Measurements from ENCODE around the gene TTBK1. TPM values are rescaled to one million over a fixed set of nuclear protein-coding genes. Genes with fewer than 3 reads are reported as not detected.

TTBK1 gene
- total and polyA plus RNA-seq, 2 donors (not counting 1 experiment from before 2014, with no cell fraction given): 0.07 TPM; not detected in 1

DNA sequence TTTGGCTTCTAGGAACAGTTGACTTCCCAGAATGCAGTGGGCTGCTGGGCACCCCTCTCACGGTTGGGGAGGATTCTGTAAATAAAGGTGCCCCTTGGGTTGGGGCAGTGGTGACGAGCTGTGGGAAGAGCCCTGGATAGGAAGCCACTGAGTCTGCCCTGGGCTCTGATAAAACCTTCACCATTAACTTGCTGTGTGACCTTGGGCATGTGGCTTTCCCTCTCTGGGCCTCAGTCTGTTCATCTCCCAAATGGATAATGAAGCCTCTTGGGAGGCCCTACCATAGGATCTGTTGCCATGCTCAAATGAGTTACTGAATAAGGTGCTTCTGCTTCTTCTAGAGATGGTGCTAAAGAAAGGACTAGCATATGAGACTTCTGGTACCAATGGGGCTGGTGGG lies 61.6 kb downstream of the TTBK1 start:
- H3K27ac ChIP-seq (ENCODE audit: low read length in 2 of 2): no peak overlapping the region
- H3K4me1 Mint-ChIP-seq: peaks cover 20% of the 10 kb centered on the region
- no peaks in the 10 kb centered on the region for H3K9me3 ChIP-seq (ENCODE audit: control extremely low read depth in 1 of 3, control insufficient read depth in 2 of 3, insufficient read depth in 1 of 3, low read length in 2 of 3)
- DNase-seq (no peak), ATAC-seq (ENCODE audit: low read depth) (no peak)
- no peaks in the 10 kb centered on the region for H3K27me3 ChIP-seq (replicated peaks in 1 of 4; ENCODE audit: control extremely low read depth in 1 of 4, control insufficient read depth in 3 of 4, insufficient read depth in 4 of 4, low read length in 3 of 4)
- intact Hi-C loops (cut with micrococcal nuclease): no loop called here
- TF ChIP-seq, protein P1, sequence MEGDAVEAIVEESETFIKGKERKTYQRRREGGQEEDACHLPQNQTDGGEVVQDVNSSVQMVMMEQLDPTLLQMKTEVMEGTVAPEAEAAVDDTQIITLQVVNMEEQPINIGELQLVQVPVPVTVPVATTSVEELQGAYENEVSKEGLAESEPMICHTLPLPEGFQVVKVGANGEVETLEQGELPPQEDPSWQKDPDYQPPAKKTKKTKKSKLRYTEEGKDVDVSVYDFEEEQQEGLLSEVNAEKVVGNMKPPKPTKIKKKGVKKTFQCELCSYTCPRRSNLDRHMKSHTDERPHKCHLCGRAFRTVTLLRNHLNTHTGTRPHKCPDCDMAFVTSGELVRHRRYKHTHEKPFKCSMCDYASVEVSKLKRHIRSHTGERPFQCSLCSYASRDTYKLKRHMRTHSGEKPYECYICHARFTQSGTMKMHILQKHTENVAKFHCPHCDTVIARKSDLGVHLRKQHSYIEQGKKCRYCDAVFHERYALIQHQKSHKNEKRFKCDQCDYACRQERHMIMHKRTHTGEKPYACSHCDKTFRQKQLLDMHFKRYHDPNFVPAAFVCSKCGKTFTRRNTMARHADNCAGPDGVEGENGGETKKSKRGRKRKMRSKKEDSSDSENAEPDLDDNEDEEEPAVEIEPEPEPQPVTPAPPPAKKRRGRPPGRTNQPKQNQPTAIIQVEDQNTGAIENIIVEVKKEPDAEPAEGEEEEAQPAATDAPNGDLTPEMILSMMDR (IDR thresholded peaks at IDR 0.05): no peak
- TF ChIP-seq EZH2 (IDR thresholded peaks at IDR 0.05; ENCODE audit: borderline replicate concordance, insufficient read depth, low read depth, low read length, poor library complexity, severe bottlenecking): no peak
- no peak overlapping the region for H2AFZ ChIP-seq (ENCODE audit: insufficient read depth, low read depth, low read length, poor library complexity, severe bottlenecking)
- no peak overlapping the region for H3K4me3 ChIP-seq (ENCODE audit: control extremely low read depth in 1 of 5, extremely low read depth in 1 of 5, insufficient read depth in 1 of 5, low read depth in 2 of 5, low read length in 4 of 5)
- ChIA-PET POLR2A (no interaction called here), CTCF (interaction anchor here (1.1 kb wide), 1 partner anchor 71 kb away, joined by 3 read pairs; no protein-coding TSS in a partner anchor)
- H3K9me3 Mint-ChIP-seq (ENCODE audit: insufficient read depth): no peaks in the 10 kb centered on the region
- H3K9ac ChIP-seq (ENCODE audit: low read length): no peak overlapping the region
- H3K4me1 ChIP-seq (ENCODE audit: control insufficient read depth in 2 of 2, insufficient read depth in 2 of 2, low read length in 2 of 2): peaks cover 15 to 20% of the 10 kb centered on the region in 2 donors
- peaks cover 8% of the 10 kb centered on the region for H4K20me1 ChIP-seq (ENCODE audit: control insufficient read depth, insufficient read depth, low read length, poor library complexity, severe bottlenecking)
- H3K36me3 ChIP-seq (replicated peaks in 1 of 2; ENCODE audit: control extremely low read depth in 1 of 2, control insufficient read depth in 1 of 2, extremely low read depth in 1 of 2, insufficient read depth in 2 of 2, low read length in 1 of 2): peaks cover 0 to 2% of the 10 kb centered on the region in 2 experiments
- no peak overlapping the region for H3K27ac Mint-ChIP-seq
- WGBS (ENCODE audit: insufficient coverage): 100% methylated on average over 2 of the region's 2 CpGs
- H3K27me3 Mint-ChIP-seq: no peaks in the 10 kb centered on the region
- peaks cover 9% of the 10 kb centered on the region for H3K79me2 ChIP-seq (ENCODE audit: control insufficient read depth, insufficient read depth, low read length)
- H3K4me3 Mint-ChIP-seq: no peak overlapping the region
- no peak overlapping the region for H3K4me2 ChIP-seq (replicated peaks; ENCODE audit: low read depth, low read length, poor library complexity, severe bottlenecking)

DNA sequence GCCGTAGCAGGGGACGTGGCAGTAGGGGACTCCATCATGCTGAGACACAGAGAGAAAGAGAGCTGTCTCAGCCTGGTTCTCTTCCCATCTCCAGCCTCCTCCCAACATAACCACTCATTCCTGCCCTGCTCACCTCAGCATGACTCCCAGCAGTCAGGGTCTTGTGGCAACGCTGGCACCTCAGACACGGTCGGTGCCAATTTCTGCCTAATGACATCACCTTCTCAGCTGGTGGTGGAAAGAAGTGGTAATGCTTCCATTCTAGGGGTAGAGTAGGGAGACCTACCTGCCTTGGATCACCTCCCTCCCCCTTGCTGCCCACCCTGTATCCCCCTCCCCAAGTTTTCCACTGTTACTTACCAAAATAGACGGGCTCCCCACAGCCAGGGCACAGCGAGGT lies 62.8 kb downstream of the TTBK1 start:
- peaks cover 28% of the 10 kb centered on the region for H3K4me1 Mint-ChIP-seq
- Histone ChIP-seq H3K36me3 (replicated peaks in 1 of 2; ENCODE audit: control extremely low read depth in 1 of 2, control insufficient read depth in 1 of 2, extremely low read depth in 1 of 2, insufficient read depth in 2 of 2, low read length in 1 of 2) (peaks cover 0 to 2% of the 10 kb centered on the region in 2 experiments), H3K4me3 (ENCODE audit: control extremely low read depth in 1 of 5, extremely low read depth in 1 of 5, insufficient read depth in 1 of 5, low read depth in 2 of 5, low read length in 4 of 5) (no peak overlapping the region), H3K9me3 (ENCODE audit: control extremely low read depth in 1 of 3, control insufficient read depth in 2 of 3, insufficient read depth in 1 of 3, low read length in 2 of 3) (no peaks in the 10 kb centered on the region), H3K27me3 (replicated peaks in 1 of 4; ENCODE audit: control extremely low read depth in 1 of 4, control insufficient read depth in 3 of 4, insufficient read depth in 4 of 4, low read length in 3 of 4) (no peaks in the 10 kb centered on the region), H3K9ac (ENCODE audit: low read length) (no peak overlapping the region), H3K27ac (ENCODE audit: low read length in 2 of 2) (no peak overlapping the region), H3K4me2 (replicated peaks; ENCODE audit: low read depth, low read length, poor library complexity, severe bottlenecking) (no peak overlapping the region), H3K4me1 (ENCODE audit: control insufficient read depth in 2 of 2, insufficient read depth in 2 of 2, low read length in 2 of 2) (peaks cover 20 to 24% of the 10 kb centered on the region in 2 donors), H2AFZ (ENCODE audit: insufficient read depth, low read depth, low read length, poor library complexity, severe bottlenecking) (no peak overlapping the region), H4K20me1 (ENCODE audit: control insufficient read depth, insufficient read depth, low read length, poor library complexity, severe bottlenecking) (peaks cover 8% of the 10 kb centered on the region), H3K79me2 (ENCODE audit: control insufficient read depth, insufficient read depth, low read length) (peaks cover 9% of the 10 kb centered on the region)
- DNase-seq: no peak
- H3K4me3 Mint-ChIP-seq: no peak overlapping the region
- TF ChIP-seq EZH2 (IDR thresholded peaks at IDR 0.05; ENCODE audit: borderline replicate concordance, insufficient read depth, low read depth, low read length, poor library complexity, severe bottlenecking): no peak
- TF ChIP-seq, protein P1 (IDR thresholded peaks at IDR 0.05): no peak
- CTCF ChIA-PET: interaction anchor here (0.6 to 4.5 kb wide), 5 partner anchors 16 to 77 kb away, joined by 3 to 48 read pairs (median 37); no protein-coding TSS in a partner anchor
- intact Hi-C loops (cut with micrococcal nuclease): no loop called here
- 100% methylated on average over 2 of the region's 7 CpGs for WGBS (ENCODE audit: insufficient coverage)
- no peaks in the 10 kb centered on the region for H3K27me3 Mint-ChIP-seq
- H3K9me3 Mint-ChIP-seq (ENCODE audit: insufficient read depth): no peaks in the 10 kb centered on the region
- POLR2A ChIA-PET: interaction anchor here (0.8 kb wide), 1 partner anchor 9 kb away, joined by 3 read pairs; no protein-coding TSS in a partner anchor
- no peak overlapping the region for H3K27ac Mint-ChIP-seq
- ATAC-seq (ENCODE audit: low read depth): no peak

Measured in B cell (primary cell).